ENCODE data around the gene ZCCHC24.

Gene ZCCHC24

DNA sequence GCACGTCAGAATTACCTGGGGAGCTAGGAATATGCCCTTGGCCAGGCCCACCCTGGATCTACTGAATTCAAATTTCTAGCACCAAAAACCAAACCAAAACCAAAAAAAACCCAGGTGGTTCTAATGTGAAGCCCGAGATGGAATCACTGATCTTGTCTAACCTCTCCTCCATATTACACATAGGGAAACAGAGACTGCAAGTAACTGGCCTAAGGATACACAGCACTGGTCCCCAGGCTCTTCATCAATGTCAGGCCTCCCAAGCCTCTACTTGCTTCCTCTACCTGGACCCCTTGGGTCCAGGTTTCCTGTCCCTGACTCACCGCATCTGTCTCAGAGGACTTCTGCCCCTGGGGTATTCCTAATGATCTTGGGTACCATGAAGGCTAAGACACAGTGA, 30.7 kb downstream of the ZCCHC24 start:
- TF ChIP-seq, protein P1, sequence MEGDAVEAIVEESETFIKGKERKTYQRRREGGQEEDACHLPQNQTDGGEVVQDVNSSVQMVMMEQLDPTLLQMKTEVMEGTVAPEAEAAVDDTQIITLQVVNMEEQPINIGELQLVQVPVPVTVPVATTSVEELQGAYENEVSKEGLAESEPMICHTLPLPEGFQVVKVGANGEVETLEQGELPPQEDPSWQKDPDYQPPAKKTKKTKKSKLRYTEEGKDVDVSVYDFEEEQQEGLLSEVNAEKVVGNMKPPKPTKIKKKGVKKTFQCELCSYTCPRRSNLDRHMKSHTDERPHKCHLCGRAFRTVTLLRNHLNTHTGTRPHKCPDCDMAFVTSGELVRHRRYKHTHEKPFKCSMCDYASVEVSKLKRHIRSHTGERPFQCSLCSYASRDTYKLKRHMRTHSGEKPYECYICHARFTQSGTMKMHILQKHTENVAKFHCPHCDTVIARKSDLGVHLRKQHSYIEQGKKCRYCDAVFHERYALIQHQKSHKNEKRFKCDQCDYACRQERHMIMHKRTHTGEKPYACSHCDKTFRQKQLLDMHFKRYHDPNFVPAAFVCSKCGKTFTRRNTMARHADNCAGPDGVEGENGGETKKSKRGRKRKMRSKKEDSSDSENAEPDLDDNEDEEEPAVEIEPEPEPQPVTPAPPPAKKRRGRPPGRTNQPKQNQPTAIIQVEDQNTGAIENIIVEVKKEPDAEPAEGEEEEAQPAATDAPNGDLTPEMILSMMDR (IDR thresholded peaks at IDR 0.05) = no peak
- no peak overlapping the region for H3K27ac ChIP-seq

DNA sequence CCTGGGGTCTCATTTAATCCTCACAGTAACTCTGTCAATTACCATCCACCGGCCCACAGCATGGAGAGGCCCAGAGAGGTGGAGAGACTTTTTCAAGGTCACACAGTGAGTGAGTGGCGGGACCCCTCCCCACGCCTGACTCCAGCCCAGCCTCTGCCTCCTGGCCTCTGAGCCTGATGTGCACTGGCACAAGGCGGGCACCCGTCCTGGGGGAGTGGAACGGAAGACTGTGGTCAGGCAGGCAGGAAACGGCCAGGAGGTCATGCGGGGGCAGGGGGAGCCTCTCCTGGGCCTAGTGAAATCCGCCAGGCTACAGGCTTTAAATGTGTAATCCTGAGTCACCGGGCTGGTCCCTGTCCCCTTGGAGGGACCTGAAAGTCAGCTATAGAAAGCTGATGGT, 32.2 kb downstream of the ZCCHC24 start:
- no peak for TF ChIP-seq ZFX (IDR thresholded peaks at IDR 0.05; ENCODE audit: borderline replicate concordance)
- TF ChIP-seq, protein P1 (IDR thresholded peaks at IDR 0.05) = no peak
- no peak overlapping the region for H3K27ac ChIP-seq

DNA sequence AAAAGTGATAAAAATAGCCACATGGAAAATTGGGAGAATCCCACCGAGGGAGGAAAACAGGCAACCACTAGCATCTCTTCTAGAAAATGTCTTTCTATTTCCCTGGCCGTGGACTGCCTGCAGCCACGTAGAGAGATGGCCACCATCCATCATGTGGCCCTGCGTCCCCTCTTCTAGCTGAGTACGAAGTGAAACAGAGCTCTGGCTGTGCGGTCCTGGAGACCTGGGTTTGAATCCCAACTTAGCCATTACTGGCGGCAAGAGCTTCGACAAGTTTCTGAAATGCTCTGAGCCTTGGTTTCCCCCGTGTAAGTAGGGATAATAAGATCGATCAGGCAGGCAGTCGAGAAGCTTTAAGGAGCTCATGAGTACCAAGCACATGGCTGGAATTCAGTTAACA, 32.9 kb downstream of the ZCCHC24 start:
- TF ChIP-seq, protein P1 (IDR thresholded peaks at IDR 0.05) = no peak
- no peak for TF ChIP-seq ZFX (IDR thresholded peaks at IDR 0.05; ENCODE audit: borderline replicate concordance)
- H3K27ac ChIP-seq = no peak overlapping the region

DNA sequence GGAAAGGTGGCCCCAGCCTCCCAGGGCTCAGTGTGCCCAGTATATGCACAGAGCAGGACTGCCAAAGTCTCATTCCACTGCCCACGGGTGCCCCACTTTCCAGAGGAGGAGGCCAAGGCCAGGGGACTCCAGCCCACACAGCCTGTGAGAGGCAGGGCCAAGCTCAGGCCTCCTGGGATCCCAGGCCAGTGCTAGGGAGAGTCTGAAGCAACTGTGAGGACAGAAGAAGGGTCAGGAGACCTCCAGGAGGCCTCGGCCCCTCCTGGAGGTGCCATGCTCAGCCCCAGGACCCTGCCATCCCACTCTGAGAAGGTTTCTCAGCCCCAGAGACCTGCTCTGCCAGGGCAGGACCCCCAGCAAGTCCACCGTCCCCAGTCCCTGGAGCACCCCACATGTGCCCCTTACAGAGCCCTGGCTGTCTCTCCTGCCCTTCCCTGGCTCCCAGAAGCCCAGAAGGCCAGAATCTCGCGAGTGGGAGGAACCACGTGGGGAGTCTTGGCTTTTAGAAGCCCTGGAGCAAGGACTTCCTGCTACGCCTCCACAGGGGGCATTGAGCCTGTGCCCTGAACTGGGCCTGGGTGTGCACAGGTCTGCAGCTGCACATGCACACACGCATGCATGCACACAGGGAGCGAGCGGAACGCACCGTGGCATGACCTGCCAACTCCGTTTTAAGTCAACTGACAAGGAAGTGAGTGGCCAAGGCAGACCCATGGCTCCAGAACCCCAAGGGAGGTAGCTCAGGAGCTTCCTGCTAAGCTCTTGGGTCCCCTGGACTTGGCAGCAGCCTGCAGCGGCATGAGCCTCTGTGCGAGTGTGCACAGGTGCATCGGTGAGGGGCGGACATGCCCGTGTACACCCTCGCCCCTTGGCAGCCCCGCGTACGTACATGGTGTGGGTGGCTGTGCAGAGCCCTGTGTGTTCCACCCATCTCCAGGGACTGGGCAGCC, 33.6 kb downstream of the ZCCHC24 start:
- TF ChIP-seq, protein P1 (IDR thresholded peaks at IDR 0.05) = no peak
- TF ChIP-seq ZFX (IDR thresholded peaks at IDR 0.05; ENCODE audit: borderline replicate concordance) = no peak
- no peak overlapping the region for H3K27ac ChIP-seq

DNA sequence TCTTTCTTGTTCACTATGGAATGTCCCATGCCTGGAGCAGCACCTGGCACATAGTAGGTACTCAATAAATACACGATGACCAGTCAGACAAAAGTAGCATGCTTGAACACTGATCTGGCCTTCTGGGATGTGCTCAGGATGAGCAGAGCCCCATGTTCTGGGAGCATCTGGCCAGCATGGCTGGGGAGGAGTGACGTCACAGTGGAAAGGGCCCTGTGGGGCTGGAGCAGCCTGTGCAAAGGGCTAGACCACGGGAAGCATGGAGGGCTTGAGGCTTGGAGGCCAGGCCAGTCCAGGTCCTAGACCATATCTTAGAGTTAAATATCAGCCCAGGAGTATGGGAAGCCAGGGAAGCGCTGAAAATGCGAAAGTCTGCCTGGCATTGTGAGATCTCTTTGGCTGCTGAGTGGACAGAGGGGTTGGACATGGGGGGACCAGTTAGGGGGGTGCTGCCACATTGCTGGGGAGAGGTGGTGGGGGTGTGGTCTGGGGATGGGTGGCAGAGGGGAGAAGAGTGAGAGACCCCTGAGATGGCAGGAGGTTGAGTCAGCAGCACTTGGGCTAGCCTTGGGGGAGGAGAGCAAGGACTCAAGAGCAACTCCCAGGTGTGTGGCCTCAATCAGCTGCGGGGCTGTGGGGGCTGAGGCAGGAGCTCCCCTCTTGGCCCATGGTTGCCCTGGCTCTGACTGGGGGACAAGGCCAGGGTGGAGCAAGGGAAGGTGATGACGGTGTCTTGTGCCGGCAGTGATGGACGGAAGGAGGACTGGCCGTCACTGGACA, 34.9 kb downstream of the ZCCHC24 start:
- H3K27ac ChIP-seq = no peak overlapping the region
- TF ChIP-seq ZFX (IDR thresholded peaks at IDR 0.05; ENCODE audit: borderline replicate concordance) = no peak
- TF ChIP-seq, protein P1 (IDR thresholded peaks at IDR 0.05) = no peak

DNA sequence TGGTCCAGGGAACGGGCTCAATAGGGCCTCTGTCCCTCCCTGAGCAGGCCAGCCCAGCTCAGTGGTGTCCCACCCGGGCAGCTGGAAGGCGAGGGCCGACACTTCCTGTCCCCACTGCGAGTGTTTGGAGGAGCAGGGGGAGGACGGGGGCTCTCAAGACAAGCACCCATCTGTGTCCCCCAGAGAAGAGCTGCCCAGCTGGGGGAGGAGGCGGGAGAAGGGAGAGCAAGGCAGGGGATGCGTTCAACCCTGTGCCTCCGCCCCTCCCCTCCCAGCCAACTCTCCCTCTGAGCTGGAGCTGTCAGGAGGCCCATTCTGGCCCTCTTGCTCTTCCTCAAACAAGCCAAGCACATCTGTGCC, 35.7 kb downstream of the ZCCHC24 start:
- H3K27ac ChIP-seq = no peak overlapping the region

More for the DNA sequence above, 35.7 kb downstream of the ZCCHC24 start:
- TF ChIP-seq, protein P1 (IDR thresholded peaks at IDR 0.05) = no peak
- TF ChIP-seq ZFX (IDR thresholded peaks at IDR 0.05; ENCODE audit: borderline replicate concordance) = no peak
